Stimulated activated CD4-positive, alpha-beta T cell treated with anti-CD3 and anti-CD28 coated beads, TNF-alpha, amount 100 ng/mL, for 24 hours (primary cell): ENCODE results near the gene MED16.

Experiments
- DNase-seq, 3 experiments: peaks; one replicate each; pipeline ENCODE4 v3.0.0-alpha.2; 2020; ENCODE audit warnings: low read depth in 3 of 3

Gene MED16

GRCh38 chr19:928471-929202, 35.6 kb upstream of the MED16 start:
- DNase-seq = no peak

DNA sequence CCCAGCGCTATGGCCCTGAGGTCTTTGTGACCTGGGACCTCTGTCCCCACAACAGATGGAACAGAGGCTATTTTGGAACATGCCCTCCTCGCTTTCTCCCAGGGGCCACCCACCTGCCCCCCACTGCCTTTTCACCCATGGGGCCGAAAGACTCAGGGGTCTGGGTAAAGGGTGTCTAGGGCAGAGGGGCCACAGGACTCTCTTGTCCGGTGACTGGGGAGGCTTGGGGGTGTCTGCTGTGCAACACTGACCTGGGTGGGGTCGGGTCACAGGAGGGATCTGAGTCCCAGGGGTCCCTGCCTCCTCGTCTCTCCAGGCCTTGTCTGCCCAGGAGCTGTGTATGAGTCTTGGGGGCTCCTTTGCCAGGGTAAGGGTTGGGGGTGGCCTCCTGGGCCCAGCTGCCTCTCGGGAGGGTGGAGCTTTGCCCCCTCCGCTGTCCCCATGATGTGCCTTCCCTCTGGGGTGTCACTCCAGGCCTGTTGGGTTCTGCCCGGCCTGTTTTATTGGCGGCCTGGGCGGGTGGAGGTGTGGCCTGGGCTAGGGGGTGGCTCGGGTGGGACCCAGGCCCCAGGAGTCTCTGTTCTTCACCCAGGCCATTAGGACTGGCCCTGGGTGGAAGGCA, 34.9 kb upstream of the MED16 start:
- no peak for DNase-seq

GRCh38 chr19:927351-927779, 34.4 kb upstream of the MED16 start:
- no peak for DNase-seq

GRCh38 chr19:926589-927350, 33.8 kb upstream of the MED16 start:
- DNase-seq = peak in 1 of 3 experiments; percentile 66

DNA sequence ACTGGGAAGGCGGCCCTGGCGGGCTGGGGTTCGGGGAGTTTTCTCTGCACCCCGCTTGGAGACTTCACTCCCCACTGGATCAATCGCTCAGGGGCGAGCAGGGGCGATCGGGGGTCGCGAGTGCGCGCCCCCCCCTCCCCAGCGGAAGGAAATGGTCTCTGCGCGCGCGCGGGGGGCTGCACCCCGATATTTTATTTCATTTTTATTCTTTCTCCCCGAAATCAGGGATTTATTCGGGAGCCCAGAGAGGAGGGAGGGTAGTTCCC, 33.3 kb upstream of the MED16 start:
- DNase-seq = no peak

DNA sequence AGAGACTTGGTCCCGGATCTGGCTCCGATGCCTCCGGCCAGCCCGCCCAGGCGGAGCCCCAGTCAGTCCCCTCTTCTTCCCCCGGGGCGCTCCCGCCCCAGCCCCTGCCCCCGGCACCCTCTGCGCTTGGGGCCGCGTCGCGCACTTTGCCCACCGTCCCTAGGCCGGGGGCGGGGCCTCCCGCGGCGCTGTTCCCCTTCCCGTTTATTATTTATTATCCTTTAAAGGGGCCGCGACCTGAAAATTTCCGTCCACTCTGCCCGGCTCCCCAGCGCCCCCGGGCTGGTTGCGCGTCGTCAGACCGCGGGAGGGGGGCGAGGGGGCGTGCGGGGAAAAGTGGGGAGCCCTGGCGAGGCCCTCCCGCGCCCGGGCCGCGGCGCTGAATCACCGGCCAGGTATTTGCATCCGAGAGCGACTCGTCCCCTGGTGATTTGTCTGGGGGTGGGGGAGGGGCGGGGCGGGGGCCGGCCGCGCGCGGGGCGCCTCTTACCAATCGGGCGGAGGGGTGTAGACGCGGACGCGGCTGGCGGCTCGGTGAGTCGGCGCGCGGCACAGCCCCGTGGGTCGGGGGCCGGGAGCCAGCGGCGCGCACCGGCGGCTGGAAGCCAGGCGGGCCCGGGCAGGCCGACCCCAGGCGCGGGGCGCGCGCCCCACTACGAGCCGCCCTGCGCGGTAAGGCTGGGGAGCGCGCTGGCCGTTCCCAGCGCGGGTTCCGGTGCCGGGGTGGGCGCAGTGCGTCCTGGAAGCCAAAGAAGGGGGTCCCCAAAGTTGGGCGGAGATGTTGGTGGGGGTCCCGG, 32.7 kb upstream of the MED16 start, which contains the start of gene ARID3A:
Gene ARID3A (plus strand): TSS at position 510 of the 797 bp plus-strand sequence. CDS start 3,494 bp downstream, outside the sequence.
- DNase-seq = peak in 2 of 3 experiments; percentile 58 to 74

DNA sequence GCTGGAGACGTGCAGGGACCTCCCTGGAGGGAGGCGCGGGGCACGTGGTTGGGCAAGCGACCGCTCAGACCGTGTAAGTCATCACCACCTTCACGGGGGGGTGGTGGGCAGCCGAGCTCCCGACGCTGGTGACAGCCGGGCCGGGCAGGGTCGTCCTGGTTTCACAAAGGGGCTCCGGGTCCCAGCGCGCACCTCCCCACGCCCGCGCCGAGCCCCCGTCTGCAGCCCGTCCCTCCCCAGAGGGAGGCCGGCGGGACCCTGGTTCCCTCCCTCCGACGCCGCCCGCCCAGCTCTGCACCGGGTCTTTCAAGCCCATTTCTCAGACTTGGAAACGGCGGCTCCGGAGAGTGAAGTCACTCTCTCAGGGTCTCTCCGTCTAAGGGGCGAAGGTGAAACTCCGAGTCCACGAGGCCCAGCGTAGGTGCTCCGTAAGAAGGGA, 32.1 kb upstream of the MED16 start:
- DNase-seq = peak in 1 of 3 experiments; percentile 64

DNA sequence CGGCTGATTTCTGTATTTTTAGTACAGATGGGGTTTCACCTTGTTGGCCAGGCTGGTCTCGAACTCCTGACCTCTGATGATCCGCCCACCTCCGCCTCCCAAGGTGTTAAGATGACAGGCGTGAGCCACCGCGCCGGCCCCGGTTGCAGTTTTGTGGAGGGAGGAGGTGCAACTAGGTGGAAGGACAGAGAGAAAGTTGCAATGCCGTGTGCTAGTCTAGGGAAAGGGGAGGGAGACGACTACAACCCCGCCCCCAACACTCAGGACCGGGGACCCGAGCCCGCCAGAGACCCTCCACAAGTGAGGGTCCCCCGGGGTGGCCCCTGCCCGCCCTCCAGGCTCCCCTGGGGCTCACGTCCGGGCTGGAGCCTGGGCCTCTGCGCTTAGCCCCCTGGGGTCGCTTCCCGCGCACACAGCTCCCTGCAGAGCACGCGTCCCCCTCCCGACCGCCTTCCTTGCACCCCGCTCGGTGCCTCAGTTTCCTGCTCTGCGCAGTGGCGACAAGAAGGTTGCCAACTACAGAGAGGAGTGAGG, 31.6 kb upstream of the MED16 start:
- peak in 1 of 3 experiments; percentile 43 for DNase-seq

GRCh38 chr19:920051-920864, 27.3 kb upstream of the MED16 start:
- peak in 2 of 3 experiments; percentile 40 to 70 for DNase-seq

DNA sequence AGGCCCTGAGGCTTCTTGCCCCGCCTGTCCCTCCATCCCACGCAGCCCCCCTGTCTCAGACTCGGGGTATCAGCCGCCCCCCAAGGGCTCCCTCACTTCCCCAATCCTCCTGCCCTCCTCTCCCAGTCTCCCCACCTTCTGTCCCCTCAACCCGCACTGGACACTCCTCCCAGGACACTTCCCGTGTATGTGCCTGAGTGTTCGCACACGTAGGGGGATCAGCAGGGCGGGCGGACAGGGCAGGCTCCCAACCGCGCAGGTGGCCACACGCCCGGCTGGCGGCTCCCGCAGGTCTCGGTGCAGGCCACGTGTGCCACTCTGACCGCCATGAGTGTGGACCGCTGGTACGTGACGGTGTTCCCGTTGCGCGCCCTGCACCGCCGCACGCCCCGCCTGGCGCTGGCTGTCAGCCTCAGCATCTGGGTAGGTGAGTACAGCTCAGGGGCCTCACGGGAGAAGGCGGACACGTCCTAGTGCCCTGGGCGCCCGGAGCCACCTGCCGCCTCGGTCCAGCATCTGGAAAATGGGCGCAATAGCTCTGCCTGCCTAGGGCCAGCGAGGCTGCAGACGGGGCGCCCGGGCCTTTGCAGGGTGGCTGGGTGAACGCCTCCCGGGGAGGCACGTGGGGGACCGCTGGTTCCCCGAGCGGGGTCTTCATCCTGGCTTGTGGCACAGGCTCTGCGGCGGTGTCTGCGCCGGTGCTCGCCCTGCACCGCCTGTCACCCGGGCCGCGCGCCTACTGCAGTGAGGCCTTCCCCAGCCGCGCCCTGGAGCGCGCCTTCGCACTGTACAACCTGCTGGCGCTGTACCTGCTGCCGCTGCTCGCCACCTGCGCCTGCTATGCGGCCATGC, 26.4 kb upstream of the MED16 start:
- DNase-seq = peak in 1 of 3 experiments; percentile 58

DNA sequence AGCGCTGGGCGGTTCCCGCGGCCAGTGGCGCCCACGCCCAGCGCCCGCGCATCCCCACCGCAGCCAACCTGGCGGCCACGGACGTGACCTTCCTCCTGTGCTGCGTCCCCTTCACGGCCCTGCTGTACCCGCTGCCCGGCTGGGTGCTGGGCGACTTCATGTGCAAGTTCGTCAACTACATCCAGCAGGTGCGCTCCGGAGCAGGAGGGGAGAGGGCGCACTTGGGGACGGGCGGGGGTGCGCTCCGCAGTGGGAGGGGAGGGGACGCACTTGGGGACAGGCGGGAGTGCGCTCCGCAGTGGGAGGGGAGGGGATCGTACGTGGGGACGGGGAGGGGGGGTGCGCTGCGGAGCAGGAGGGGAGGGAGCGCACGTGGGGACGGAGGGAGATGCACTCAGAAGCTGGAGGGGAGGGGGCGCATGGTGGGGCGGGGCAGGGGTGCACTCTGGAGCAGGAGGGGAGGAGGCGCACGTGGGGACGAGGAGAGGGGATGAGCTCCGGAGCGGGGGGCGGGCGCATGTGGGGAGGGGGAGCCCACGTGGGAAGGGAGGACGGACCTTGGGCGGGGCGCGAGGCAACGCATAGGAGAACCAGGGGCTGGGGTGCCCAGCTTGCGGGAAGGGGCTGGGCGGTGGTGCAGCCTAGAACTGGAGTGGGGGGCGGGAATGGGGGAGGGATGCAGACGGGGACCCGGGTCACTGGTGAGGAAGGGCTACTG, 25.7 kb upstream of the MED16 start:
- peak in 1 of 3 experiments; percentile 63 for DNase-seq

DNA sequence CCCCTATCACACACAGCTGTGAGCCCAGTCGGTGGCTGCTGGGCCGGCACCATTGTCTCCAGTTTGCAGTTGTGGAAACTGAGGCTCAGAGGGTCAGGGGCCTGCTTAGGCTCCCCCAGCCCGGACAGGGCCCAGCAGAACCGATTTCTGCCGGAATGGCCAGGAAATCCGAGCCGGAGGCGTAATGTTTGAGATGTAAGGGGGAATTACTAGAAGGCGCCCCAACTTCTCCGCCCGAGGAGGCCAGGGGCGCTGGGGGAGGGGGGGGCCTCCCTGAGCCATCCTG, 25.1 kb upstream of the MED16 start:
- DNase-seq = no peak

DNA sequence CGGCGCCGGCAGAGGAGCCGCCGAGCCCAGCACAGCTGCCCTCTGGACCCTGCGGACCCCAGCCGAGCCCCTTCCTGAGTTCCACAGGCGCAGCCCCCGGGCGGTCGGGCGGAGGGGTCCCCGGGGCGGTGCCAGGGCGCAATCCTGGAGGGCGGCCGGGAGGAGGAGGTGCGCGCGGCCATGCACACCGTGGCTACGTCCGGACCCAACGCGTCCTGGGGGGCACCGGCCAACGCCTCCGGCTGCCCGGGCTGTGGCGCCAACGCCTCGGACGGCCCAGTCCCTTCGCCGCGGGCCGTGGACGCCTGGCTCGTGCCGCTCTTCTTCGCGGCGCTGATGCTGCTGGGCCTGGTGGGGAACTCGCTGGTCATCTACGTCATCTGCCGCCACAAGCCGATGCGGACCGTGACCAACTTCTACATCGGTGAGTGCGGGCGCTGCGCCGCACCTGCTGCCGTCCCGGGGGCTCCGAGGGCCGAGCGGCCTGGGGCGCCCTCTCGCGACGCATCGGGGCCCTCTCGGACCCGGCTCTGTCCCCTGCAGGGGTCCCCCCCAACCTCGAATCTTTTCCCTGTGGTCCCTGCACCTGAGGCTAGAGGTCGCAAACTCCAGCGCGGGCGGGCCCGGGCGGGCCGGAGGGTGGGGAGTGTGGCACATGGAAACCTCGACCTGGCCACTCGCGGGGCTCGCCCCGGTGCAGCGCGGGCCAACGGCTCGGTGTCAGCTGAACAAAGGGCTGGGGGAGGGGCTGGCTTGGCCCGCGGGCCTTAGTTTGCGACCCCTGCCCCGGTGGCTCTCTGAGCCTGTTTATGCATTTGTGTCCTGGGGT, 24.6 kb upstream of the MED16 start, which contains the start of gene KISS1R:
Gene KISS1R (plus strand): TSS at position 11 of the 829 bp plus-strand sequence. CDS start 170 bp downstream, at position 181.
- DNase-seq = peak in 1 of 3 experiments; percentile 50

DNA sequence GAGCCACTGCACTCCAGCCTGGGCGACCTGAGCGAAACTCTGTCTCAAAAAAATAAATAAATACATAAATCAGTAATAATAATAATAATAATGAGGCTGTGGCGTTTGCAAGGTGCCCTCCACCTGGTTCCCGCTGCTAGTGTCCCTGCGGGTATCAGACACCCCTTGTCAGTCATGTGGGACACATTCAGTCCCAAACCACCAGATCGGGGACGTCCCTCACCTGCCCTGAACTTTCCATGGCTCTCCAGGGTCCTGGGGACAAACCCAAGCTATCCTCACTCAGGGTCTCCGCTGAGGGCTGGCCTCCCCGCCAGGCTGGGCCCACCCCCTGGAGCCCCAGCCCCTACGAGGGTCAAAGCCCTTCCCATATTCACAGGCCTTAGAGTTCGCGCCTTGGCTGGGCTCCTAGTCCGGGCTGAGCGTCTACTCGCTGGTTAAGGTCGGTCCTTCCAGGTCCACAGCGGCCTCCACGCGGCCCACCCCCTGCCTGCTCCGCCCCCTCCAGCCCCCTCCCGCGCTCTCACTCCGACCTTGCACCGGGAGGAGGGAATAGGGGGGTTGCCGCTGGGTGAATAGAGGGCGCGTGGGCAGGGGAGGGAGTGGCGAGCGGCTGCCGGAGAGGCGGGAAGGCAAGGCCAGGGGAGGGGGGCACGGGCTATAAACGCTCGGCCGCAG, 23.8 kb upstream of the MED16 start:
- peak in 1 of 3 experiments; percentile 63 for DNase-seq

GRCh38 chr19:913080-913748, 20.2 kb upstream of the MED16 start, which contains the start of gene R3HDM4:
Gene R3HDM4 (minus strand): TSS chr19:913219. CDS start chr19:913157, 62 bp downstream.
- DNase-seq = peak; percentile 70 to 84 (median 71)

GRCh38 chr19:912181-913079, 19.4 kb upstream of the MED16 start:
- peak in 1 of 3 experiments; percentile 43 for DNase-seq
